OCI-LY7 (cell line): ENCODE results near the gene UBE2M. TPM values are rescaled to one million over a fixed set of nuclear protein-coding genes. Genes with fewer than 3 reads are reported as not detected.
A peak's percentile ranks its signal among the peaks of the same experiment; 100 is the strongest.

Source experiments
- BruUV-seq: library from RNA; stranded (reverse); fragments of 400-500 nt; replicated peaks from 2 replicates; lab custom pipeline; 2021; lab: Mats Ljungman, UMichigan
- CTCF ChIA-PET: fragments of 300-600 bp; sonication (Branson Sonifier 250); formaldehyde crosslinking; loops from one replicate; lab custom pipeline; 2022; ENCODE audit warnings: antibody characterized with exemption; ENCODE audit not compliant: unreplicated experiment; lab: Charles Lee
- POLR2A ChIA-PET: fragments of 300-600 bp; sonication (Branson Sonifier 250); formaldehyde crosslinking; loops from one replicate; lab custom pipeline; 2022; ENCODE audit warnings: antibody characterized with exemption; lab: Charles Lee
- DNase-seq: peaks from one replicate; pipeline ENCODE4 v3.0.0-alpha.2; 2015; ENCODE audit warnings: low spot score
- H2AFZ ChIP-seq: fragments of 200-600 bp; sonication (generic), shearing (Covaris generic); 2 replicates; pipeline ENCODE4 v1.6.1; 2014; ENCODE audit warnings: mild to moderate bottlenecking, antibody characterized with exemption, low read length, moderate library complexity
- H3K27ac ChIP-seq: fragments of 200-600 bp; sonication (generic); 2 replicates; pipeline ENCODE4 v1.5.1; 2014; ENCODE audit warnings: mixed run types, low read depth, mild to moderate bottlenecking, moderate library complexity, low read length, inconsistent platforms; ENCODE audit not compliant: poor library complexity, severe bottlenecking
- H3K36me3 ChIP-seq: fragments of 200-600 bp; sonication (generic); 2 replicates; pipeline ENCODE4 v1.6.1; 2014; ENCODE audit warnings: mild to moderate bottlenecking, antibody characterized with exemption, low read length, moderate library complexity, mixed read lengths; ENCODE audit not compliant: insufficient read depth
- H3K4me1 ChIP-seq: fragments of 200-600 bp; sonication (generic); 2 replicates; pipeline ENCODE4 v1.5.1; 2014; ENCODE audit warnings: mild to moderate bottlenecking, low read length; ENCODE audit not compliant: insufficient read depth, poor library complexity, severe bottlenecking
- H3K4me2 ChIP-seq: fragments of 200-600 bp; sonication (generic); 2 replicates; pipeline ENCODE4 v1.6.1; 2014; ENCODE audit warnings: mild to moderate bottlenecking, low read length
- H3K4me3 ChIP-seq: fragments of 200-600 bp; sonication (generic); 2 replicates; pipeline ENCODE4 v1.5.1; 2014; ENCODE audit warnings: mild to moderate bottlenecking, low read depth, low read length; ENCODE audit not compliant: poor library complexity, severe bottlenecking
- H3K79me2 ChIP-seq: fragments of 200-600 bp; sonication (generic); 2 replicates; pipeline ENCODE4 v1.6.1; 2016; ENCODE audit warnings: low read depth, mild to moderate bottlenecking, low read length, moderate library complexity, mixed read lengths; ENCODE audit not compliant: insufficient read depth
- H3K9me2 ChIP-seq: fragments of 200-600 bp; sonication (generic); 2 replicates; pipeline ENCODE4 v1.6.1; 2016; ENCODE audit warnings: mild to moderate bottlenecking, low read length, mixed read lengths; ENCODE audit not compliant: insufficient read depth
- H3K9me3 ChIP-seq: fragments of 200-600 bp; sonication (generic); 2 replicates; pipeline ENCODE4 v1.6.1; 2014; ENCODE audit warnings: mild to moderate bottlenecking, mixed run types, low read length, mixed read lengths
- H4K20me1 ChIP-seq: fragments of 200-600 bp; sonication (generic); 2 replicates; pipeline ENCODE4 v1.6.1; 2014; ENCODE audit warnings: mild to moderate bottlenecking, antibody characterized with exemption, low read length, moderate library complexity, mixed read lengths; ENCODE audit not compliant: insufficient read depth
- EZH2phosphoT487 ChIP-seq: fragments of 200-600 bp; sonication (generic); IDR thresholded peaks from 2 replicates; pipeline ENCODE4 v1.6.1; 2018; ENCODE audit warnings: low read depth, borderline replicate concordance, mild to moderate bottlenecking, mixed run types, antibody characterized with exemption, low read length, moderate library complexity, mixed read lengths
- intact Hi-C: fragments of 100-400 bp; cut with micrococcal nuclease; formaldehyde crosslinking; loops from one replicate; pipeline ENCODE4 v1.10.0; 2022; ENCODE audit not compliant: unreplicated experiment
- total RNA-seq, 2 experiments: library from RNA; depleted of rRNA in 1 of 2; stranded (reverse); fragments of >200 nt in 1 of 2; shearing (Covaris generic) in 1 of 2; gene quantifications; 2 replicates each; pipeline ENCODE4 v1.2.3, GENCODE V29; 2014 to 2022
- TF ChIP-seq, protein P1 (sequence below): fragments of 200-600 bp; sonication (generic); conservative IDR thresholded peaks from 2 replicates; pipeline ENCODE4 v1.5.1; 2014; ENCODE audit warnings: mild to moderate bottlenecking, antibody characterized with exemption, low read length, moderate library complexity, mixed read lengths

Gene UBE2M
- total RNA-seq, 2 experiments from 2014 or later = 101 to 117 TPM

DNA sequence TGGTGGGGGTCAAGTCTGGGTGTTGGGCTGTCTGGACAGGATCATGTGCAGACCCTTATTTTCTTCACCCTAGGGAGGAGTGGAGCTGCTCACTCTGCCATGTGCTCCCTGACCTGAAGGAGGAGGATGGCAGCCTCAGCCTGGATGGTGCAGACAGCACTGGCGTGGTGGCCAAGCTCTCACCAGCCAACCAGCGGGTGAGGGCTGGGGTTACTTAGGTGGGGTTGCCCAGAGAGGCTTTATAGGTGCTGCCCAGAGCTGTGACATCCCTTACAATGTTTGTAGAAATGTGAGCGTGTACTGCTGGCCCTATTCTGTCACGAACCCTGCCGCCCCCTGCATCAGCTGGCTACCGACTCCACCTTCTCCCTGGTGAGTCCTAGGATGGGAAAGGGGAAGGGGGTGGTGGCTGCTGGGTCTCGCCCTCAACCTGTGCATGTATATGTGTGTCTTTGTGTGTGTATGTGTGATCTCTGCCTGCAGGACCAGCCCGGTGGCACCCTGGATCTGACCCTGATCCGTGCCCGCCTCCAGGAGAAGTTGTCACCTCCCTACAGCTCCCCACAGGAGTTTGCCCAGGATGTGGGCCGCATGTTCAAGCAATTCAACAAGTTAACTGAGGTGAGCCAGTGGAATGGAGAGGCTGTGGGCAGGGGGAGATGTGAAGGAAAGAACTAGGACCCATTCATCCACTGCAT is 8.6 kb downstream of the UBE2M start:
- ChIA-PET CTCF (no interaction called here), POLR2A (interaction anchor here (0.6 kb wide), 1 partner anchor 16 kb away, joined by 3 read pairs; no protein-coding TSS in a partner anchor)
- Histone ChIP-seq H3K4me2 (no peak overlapping the region), H4K20me1 (peaks cover 36% of the 10 kb centered on the region), H3K9me2 (no peaks in the 10 kb centered on the region), H3K4me3 (no peak overlapping the region), H3K9me3 (no peaks in the 10 kb centered on the region), H3K4me1 (peaks cover 27% of the 10 kb centered on the region), H3K27ac (no peak overlapping the region), H2AFZ (no peak overlapping the region), H3K36me3 (peaks cover 96% of the 10 kb centered on the region), H3K79me2 (peaks cover 40% of the 10 kb centered on the region)
- TSS peak; percentile 65 for BruUV-seq
- no peak for TF ChIP-seq EZH2phosphoT487
- TF ChIP-seq, protein P1, sequence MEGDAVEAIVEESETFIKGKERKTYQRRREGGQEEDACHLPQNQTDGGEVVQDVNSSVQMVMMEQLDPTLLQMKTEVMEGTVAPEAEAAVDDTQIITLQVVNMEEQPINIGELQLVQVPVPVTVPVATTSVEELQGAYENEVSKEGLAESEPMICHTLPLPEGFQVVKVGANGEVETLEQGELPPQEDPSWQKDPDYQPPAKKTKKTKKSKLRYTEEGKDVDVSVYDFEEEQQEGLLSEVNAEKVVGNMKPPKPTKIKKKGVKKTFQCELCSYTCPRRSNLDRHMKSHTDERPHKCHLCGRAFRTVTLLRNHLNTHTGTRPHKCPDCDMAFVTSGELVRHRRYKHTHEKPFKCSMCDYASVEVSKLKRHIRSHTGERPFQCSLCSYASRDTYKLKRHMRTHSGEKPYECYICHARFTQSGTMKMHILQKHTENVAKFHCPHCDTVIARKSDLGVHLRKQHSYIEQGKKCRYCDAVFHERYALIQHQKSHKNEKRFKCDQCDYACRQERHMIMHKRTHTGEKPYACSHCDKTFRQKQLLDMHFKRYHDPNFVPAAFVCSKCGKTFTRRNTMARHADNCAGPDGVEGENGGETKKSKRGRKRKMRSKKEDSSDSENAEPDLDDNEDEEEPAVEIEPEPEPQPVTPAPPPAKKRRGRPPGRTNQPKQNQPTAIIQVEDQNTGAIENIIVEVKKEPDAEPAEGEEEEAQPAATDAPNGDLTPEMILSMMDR = no peak
- intact Hi-C loops = no loop called here
- no peak for DNase-seq

DNA sequence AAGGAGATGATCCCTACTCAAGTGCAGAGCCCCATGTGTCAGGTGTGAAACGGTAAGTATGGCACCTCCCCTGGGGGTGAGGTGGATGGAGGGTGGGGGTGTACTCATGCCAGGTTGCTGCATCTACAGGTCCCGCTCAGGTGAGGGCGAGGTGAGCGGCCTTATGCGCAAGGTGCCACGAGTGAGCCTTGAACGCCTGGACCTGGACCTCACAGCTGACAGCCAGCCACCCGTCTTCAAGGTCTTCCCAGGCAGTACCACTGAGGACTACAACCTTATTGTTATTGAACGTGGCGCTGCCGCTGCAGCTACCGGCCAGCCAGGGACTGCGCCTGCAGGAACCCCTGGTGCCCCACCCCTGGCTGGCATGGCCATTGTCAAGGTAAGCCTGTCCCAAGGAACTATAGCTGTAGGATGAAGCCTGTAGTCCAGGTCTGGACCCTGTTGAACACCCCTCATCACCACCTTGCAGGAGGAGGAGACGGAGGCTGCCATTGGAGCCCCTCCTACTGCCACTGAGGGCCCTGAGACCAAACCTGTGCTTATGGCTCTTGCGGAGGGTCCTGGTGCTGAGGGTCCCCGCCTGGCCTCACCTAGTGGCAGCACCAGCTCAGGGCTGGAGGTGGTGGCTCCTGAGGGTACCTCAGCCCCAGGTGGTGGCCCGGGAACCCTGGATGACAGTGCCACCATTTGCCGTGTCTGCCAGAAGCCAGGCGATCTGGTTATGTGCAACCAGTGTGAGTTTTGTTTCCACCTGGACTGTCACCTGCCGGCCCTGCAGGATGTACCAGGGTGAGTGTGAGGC is 9.3 kb downstream of the UBE2M start:
- no peak overlapping the region for H3K4me3 ChIP-seq
- TF ChIP-seq, protein P1 = no peak
- TF ChIP-seq EZH2phosphoT487 = no peak
- H3K4me1 ChIP-seq = peaks cover 23% of the 10 kb centered on the region
- POLR2A ChIA-PET = interaction anchor here (0.6 kb wide), 1 partner anchor 15 kb away, joined by 3 read pairs; no protein-coding TSS in a partner anchor
- no peak overlapping the region for H3K27ac ChIP-seq
- no TSS peak for BruUV-seq
- no peak overlapping the region for H3K4me2 ChIP-seq
- no peaks in the 10 kb centered on the region for H3K9me3 ChIP-seq
- intact Hi-C loops = no loop called here
- no peak overlapping the region for H2AFZ ChIP-seq
- peaks cover 91% of the 10 kb centered on the region for H3K36me3 ChIP-seq
- CTCF ChIA-PET = no interaction called here
- peaks cover 38% of the 10 kb centered on the region for H3K79me2 ChIP-seq
- H4K20me1 ChIP-seq = peaks cover 36% of the 10 kb centered on the region
- no peaks in the 10 kb centered on the region for H3K9me2 ChIP-seq
- DNase-seq = no peak
